ENCODE data around the gene MKRN2.

DNA sequence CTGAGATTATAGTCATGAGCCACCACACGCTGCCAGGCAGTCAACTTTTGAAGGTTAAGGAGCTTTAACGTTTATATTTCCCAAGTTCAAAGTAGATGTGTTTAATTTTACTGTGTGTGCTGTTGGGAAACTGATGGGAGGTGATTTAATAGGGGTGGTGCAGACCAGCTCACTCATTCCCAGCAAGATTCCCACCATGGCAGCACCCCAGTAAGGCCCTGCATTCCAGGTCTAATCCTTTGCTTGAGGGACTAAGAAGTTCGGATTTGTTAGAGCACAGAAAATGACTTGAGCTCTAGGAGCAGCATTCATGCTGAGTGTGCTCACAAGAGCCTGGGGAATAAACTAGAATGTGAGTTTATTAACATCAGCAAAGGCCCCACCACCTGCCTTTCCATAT, 47.4 kb upstream of the MKRN2 start:
- no peak for TF ChIP-seq POLR2A (IDR thresholded peaks at IDR 0.05)
- TF ChIP-seq, protein P1, sequence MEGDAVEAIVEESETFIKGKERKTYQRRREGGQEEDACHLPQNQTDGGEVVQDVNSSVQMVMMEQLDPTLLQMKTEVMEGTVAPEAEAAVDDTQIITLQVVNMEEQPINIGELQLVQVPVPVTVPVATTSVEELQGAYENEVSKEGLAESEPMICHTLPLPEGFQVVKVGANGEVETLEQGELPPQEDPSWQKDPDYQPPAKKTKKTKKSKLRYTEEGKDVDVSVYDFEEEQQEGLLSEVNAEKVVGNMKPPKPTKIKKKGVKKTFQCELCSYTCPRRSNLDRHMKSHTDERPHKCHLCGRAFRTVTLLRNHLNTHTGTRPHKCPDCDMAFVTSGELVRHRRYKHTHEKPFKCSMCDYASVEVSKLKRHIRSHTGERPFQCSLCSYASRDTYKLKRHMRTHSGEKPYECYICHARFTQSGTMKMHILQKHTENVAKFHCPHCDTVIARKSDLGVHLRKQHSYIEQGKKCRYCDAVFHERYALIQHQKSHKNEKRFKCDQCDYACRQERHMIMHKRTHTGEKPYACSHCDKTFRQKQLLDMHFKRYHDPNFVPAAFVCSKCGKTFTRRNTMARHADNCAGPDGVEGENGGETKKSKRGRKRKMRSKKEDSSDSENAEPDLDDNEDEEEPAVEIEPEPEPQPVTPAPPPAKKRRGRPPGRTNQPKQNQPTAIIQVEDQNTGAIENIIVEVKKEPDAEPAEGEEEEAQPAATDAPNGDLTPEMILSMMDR (IDR thresholded peaks at IDR 0.05), result no peak

All from Peyer's patch (tissue), 4 donors.